ENCODE data around the gene GDI1.
A peak's percentile ranks its signal among the peaks of the same experiment; 100 is the strongest.

The GDI1 gene

DNA sequence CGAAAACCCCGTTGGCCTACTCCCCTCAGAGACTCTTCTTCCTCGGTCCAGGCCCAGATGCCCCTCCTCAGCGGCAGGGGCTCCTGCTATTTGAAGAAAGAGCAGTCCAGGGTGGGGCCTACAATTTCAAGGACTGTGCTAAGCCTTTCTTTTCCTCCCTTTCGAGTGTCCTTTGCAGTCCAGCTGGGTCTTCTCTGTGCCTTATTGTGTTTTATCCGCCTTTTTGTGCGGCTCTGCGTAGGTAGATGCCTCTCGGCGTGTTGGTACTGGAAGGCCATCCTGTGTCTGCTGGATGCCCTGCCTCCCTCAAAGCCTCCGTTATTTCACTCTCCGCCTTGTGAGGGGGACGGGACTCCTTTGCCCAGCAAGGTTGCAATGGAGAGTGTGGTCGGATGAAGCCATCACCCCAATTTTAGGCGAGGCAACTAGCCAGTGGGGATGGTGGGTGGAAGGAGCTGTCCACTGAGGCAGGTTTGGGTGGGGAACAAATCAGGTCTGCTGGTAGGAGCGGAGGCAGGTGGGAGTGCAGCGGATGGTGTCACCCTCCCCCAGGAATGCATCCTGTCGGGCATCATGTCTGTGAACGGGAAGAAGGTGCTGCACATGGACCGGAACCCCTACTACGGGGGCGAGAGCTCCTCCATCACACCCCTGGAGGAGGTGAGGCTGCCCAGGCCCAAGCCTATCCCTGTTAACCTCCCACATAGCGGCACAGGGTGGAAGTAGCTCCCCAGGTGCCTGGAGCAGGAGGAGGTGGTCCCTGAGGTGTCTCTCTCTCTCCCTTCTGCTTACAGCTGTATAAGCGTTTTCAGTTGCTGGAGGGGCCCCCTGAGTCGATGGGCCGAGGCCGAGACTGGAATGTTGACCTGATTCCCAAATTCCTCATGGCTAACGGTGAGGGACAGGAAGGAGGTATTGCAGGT lies 1.3 kb downstream of the GDI1 start:
- no peak for DNase-seq (ENCODE audit: low read depth)

DNA sequence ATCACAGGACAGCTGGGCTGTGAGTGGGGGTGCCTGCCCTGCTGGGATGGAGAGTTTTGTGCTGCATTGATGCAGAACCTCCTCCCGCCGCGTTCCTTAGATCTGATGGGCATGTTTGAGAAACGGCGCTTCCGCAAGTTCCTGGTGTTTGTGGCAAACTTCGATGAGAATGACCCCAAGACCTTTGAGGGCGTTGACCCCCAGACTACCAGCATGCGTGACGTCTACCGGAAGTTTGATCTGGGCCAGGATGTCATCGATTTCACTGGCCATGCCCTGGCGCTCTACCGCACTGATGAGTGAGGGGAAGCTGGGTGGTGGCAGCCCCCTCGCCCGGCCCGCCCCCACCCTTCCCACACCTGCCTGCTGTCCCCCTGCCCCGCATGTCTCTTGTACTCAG lies 2.9 kb downstream of the GDI1 start:
- DNase-seq (ENCODE audit: low read depth) = no peak

DNA sequence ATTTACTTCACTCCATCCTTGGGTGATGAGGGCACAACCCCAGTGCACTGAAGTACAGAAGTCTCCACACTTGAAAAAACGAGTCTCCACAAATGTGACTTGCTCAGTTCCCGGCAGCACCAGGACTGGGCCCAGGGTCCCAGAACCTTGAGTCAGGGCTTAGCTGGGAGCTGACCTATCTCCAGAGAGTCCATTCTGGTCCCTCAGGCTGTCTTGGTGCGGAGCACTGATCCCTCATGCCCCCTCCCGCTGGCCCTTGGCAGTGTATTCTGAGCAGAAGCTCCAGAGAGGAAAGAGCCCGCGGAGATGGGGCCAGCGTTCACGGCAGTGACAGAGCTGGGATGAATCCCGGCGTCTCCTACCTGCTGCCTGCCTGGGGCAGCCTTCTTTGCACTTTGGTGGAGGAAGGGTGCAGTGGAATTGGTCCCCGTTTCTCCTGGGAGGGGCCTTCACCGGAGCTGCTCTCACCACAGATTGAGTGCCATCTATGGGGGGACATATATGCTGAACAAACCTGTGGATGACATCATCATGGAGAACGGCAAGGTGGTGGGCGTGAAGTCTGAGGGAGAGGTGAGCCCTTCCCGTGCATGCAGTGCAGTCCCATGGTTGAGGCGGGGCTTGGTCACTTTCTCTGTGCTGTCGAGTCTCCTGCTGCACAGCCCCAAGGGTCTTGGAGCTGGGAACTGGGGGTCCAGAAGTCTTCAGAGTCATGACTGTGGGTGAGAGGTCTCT lies 3.8 kb downstream of the GDI1 start:
- no peak for DNase-seq (ENCODE audit: low read depth)

DNA sequence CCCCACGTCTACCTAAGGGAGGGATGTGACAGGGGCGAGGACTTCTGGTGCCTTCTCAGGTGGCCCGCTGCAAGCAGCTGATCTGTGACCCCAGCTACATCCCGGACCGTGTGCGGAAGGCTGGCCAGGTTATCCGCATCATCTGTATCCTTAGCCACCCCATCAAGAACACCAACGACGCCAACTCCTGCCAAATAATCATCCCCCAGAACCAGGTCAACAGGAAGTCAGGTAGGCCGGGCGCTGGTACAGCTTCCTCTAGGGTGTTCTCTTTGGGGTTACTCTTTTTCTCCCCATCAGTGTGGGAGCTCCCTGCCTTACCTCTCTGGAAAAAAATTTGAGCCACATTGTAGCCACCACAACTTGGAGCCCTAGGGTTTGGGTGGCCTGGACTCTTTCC lies 4.6 kb downstream of the GDI1 start:
- DNase-seq (ENCODE audit: low read depth) = no peak

DNA sequence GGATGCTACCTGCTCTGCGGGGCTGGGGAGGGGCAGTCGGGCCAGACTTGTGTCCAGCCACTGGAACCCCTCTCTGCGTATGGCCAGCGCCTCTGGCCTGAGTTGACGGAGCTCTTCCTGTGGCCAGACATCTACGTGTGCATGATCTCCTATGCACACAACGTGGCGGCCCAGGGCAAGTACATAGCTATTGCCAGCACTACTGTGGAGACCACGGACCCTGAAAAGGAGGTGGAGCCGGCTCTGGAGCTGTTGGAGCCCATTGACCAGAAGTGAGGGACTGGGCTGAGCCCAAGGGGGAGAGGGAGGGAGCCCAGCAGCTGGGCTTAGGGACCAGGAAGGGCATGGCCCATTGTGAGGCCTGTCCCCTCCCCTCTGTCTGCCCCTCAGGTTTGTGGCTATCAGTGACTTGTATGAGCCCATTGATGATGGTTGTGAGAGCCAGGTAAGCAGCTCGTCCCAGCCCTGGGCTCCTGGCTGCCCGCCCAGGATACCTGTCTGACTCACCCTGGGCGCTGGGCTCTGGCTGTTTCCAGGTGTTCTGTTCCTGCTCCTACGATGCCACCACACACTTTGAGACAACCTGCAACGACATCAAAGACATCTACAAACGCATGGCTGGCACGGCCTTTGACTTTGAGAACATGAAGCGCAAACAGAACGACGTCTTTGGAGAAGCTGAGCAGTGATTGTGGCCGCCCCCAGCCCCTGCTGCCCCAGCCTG lies 5.2 kb downstream of the GDI1 start:
- DNase-seq (ENCODE audit: low read depth) = no peak

DNA sequence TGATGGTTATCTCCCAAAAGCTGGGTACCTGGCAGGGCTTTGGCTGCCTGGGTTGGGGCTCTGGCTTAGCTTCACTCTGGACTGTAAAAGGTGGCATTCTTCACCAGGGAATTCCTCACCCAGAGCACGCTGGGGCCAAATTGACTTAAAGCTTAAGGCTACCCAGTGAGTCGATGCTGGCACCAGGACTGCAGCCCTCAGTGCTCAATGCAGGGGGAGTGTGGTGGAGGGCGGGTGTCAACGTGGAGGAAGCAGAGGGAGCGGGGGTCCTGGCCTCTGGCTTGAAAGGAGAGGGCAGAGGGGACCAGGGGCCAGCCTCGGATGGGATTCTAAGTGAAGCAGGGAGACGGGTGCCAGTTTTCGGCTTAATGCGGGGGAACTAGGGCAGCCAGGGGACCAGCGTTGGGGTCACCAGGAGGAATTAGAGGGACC lies 6.5 kb downstream of the GDI1 start:
- no peak for DNase-seq (ENCODE audit: low read depth)

DNA sequence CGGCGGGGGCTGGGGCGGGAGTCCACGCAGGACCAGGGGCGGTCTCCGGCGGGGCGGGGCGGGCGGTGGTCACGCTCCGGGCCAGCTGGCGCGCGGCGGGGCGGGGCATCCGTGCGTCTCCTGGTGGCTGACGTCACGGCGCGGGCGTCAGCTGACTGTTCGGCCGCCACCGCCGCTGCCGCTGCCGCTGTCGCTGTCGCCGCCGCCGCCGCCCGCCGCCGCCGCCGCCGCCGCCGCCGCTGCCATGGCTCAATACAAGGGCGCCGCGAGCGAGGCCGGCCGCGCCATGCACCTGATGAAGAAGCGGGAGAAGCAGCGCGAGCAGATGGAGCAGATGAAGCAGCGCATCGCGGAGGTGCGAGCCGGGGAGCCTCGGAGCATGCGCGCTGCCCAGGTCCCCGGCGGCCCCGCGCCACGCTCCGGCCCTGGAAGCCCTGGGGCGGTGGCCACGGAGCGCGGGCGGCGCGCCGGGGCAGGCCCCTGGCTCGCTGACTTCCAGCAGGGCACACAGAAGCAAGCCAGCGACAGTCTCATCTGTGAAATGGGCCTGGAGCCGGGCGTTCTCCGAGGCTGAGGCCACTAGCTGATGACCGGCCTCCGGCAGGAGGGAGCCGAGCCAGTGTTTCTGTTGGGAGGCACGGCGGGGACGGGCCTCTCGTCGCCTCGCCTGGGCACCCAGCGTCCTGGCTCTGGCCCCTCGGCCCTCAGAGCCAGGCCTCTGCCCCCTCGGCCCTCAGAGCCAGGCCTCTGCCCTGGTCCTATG lies 7.2 kb downstream of the GDI1 start, which contains the start of gene FAM50A:
Gene FAM50A, plus strand, starts transcription at position 150 of the 763 bp plus-strand sequence. Its CDS starts 95 bp downstream, at position 245.
- DNase-seq (ENCODE audit: low read depth) = peak; percentile 61

DNA sequence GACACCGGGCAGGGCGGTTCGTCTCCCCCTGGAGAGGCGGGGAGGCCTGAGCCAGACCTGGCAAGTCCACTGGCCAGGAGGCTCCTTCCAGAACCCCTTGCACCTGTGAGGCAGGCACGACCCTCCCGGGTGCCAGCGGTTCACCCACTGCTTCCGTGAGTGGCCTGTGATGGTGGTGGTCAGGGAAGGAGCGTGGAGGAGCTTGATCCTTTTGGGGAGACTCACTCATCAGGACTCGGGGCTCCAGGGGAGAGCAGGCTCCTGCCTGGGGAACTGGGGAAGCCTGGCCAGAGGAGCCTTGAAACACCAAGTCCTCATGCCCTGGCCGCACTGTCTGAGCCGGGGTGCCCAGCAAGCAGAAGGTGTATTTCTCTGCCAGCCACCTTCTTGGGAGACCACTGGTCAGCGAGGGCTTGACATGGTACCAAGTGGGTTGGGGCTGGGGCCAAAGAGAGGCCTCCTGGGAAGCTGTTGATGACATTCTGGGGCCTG lies 7.8 kb downstream of the GDI1 start:
- no peak for DNase-seq (ENCODE audit: low read depth)

GRCh38 chrX:154445776-154446175 lies 8.8 kb downstream of the GDI1 start:
- no peak for DNase-seq (ENCODE audit: low read depth)

GRCh38 chrX:154446430-154446829 lies 9.5 kb downstream of the GDI1 start:
- no peak for DNase-seq (ENCODE audit: low read depth)

GRCh38 chrX:154448484-154448883 lies 11.5 kb downstream of the GDI1 start:
- DNase-seq (ENCODE audit: low read depth) = no peak

GRCh38 chrX:154449618-154450017 lies 12.7 kb downstream of the GDI1 start:
- DNase-seq (ENCODE audit: low read depth) = no peak

- DNase-seq (ENCODE audit: low read depth) = no peak
Observed at GRCh38 chrX:154450312-154450711, 13.4 kb downstream of the GDI1 start.

DNA sequence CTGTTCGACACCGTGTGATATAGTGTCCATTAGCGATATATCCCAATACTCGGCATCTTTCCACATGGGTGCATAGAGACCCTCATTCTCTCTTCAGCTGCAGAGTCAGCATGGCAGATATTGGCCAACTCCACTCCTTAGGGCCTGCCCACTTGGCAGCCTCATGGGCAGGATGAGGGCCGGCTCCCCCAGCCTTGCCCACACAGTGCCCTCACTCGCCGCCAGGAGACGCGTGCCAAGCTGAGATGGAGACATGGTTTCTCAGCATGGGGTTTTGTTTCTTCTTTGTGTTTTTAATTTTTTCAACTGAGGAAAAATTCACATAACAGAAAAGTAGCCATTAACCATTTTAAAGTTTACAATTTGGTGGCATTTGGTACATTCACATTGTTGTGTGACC lies 15.9 kb downstream of the GDI1 start:
- DNase-seq (ENCODE audit: low read depth) = no peak

- DNase-seq (ENCODE audit: low read depth) = peak; percentile 55
Observed at GRCh38 chrX:154457491-154458115, 20.6 kb downstream of the GDI1 start.

DNA sequence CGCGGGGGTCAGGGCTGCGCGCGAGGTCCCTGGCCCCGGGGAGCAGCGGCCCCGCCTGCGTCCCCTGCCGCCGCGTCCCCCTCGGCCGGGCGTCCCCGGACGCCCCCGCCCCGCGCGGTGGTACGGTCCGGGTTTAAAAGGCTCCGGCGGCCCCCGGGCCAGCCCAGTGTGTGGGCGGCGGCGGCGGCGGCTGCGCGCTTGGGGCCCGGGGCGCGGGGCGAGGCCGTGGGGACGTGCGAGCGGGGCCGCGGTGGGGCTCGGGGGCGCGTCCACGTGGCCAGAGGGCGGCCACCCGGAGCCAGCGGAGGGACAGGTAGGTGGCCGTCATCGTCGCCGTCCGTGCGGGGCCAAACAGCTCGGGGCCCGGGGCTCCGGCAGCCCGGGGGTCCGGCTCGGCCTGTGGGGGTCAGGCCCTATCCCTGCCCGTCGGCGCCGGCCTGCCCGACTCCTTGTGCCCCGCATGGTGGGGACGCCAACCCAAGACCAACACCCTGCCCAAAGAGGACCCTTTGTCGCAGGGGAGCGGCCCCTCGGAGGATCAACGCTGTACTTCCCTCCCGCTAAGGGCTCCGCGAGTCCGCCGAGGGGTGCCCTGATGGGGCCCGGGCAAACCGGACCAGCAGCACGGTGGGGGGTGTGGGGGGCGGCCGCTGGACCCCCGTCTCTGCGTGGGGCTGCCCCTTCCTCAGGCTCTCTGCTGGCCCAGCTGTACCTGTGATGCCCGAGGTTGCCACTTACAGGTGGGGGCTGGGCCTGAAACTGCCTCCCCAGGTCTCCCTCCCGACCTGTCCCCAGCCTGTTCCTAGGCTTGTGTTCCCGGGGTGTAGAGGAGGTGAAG lies 21.4 kb downstream of the GDI1 start, which contains the start of gene PLXNA3:
Gene PLXNA3, plus strand, starts transcription at position 166 of the 838 bp plus-strand sequence. CDS start 1,903 bp downstream, outside the sequence.
- DNase-seq (ENCODE audit: low read depth) = peak; percentile 53

GRCh38 chrX:154458954-154459778 lies 22.2 kb downstream of the GDI1 start:
- no peak for DNase-seq (ENCODE audit: low read depth)

DNA sequence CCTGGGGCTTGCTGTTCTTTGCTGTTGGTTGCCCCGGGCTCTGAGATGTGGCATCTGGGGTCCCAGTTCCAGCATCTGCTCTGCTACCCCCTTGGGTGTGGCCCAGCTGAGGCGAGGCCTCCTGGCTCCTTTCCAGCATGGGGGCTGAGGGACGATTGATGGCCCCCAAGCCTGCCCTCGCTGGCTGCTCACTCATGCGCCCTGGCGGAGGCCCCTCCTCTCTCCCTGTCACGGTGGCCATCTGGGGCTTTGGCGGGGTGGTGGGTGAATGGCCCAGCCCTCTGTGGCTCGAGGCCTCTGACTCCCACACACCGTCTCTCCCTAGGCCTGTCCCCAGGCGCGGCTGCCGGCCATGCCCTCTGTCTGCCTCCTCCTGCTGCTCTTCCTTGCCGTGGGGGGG lies 22.9 kb downstream of the GDI1 start:
- no peak for DNase-seq (ENCODE audit: low read depth)

DNA sequence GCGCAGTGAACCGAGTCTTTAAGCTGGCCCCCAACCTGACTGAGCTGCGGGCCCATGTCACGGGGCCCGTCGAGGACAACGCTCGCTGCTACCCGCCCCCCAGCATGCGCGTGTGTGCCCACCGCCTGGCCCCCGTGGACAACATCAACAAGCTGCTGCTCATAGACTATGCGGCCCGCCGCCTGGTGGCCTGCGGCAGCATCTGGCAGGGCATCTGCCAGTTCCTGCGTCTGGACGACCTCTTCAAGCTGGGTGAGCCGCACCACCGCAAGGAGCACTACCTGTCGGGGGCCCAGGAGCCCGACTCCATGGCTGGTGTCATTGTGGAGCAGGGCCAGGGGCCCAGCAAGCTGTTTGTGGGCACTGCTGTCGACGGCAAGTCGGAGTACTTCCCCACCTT lies 23.4 kb downstream of the GDI1 start:
- no peak for DNase-seq (ENCODE audit: low read depth)
